Endodermal cell (in vitro differentiated cells): Measurements from ENCODE around the gene PRELP. TPM values are rescaled to one million over a fixed set of nuclear protein-coding genes. Genes with fewer than 3 reads are reported as not detected.
A peak's percentile ranks its signal among the peaks of the same experiment; 100 is the strongest.

Experiments used
- DNase-seq: peaks from one replicate; pipeline ENCODE4 v3.0.0-alpha.2; 2017
- H3K27ac ChIP-seq: 2 replicates; pipeline ENCODE4 v1.5.1; 2013; ENCODE audit warnings: mild to moderate bottlenecking, low read depth, low read length, moderate library complexity
- H3K27me3 ChIP-seq: 2 replicates; pipeline ENCODE4 v1.6.1; 2013; ENCODE audit warnings: mild to moderate bottlenecking, low read length, moderate library complexity; ENCODE audit not compliant: insufficient read depth, control insufficient read depth, poor library complexity, severe bottlenecking
- H3K36me3 ChIP-seq: 2 replicates; pipeline ENCODE4 v1.7.0; 2013; ENCODE audit warnings: mild to moderate bottlenecking, low read length, moderate library complexity; ENCODE audit not compliant: control insufficient read depth, insufficient read depth
- H3K4me1 ChIP-seq: one replicate; pipeline ENCODE4 v1.7.0; 2013; ENCODE audit warnings: low read length; ENCODE audit not compliant: control insufficient read depth, insufficient read depth
- H3K4me3 ChIP-seq: 2 replicates; pipeline ENCODE4 v1.5.1; 2013; ENCODE audit warnings: mild to moderate bottlenecking, low read length, moderate library complexity
- H3K9ac ChIP-seq: 2 replicates; pipeline ENCODE4 v1.6.1; 2013; ENCODE audit warnings: mild to moderate bottlenecking, low read length, moderate library complexity; ENCODE audit not compliant: poor library complexity, severe bottlenecking; ENCODE audit errors: extremely low read depth
- H3K9me3 ChIP-seq: 2 replicates; pipeline ENCODE4 v1.6.1; 2013; ENCODE audit warnings: mild to moderate bottlenecking, low read length, moderate library complexity; ENCODE audit not compliant: control insufficient read depth
- H3K27ac Mint-ChIP-seq: 2 replicates; pipeline ENCODE4 v1.8.0; 2020; ENCODE audit warnings: mixed read lengths
- H3K27me3 Mint-ChIP-seq: 2 replicates; pipeline ENCODE4 v1.8.0; 2021; ENCODE audit warnings: mild to moderate bottlenecking, mixed read lengths; ENCODE audit not compliant: insufficient read depth
- H3K36me3 Mint-ChIP-seq: 2 replicates; pipeline ENCODE4 v1.8.0; 2020; ENCODE audit warnings: low read depth, mixed read lengths
- H3K4me1 Mint-ChIP-seq: 2 replicates; pipeline ENCODE4 v1.8.0; 2020; ENCODE audit warnings: mixed read lengths
- H3K4me3 Mint-ChIP-seq: 2 replicates; pipeline ENCODE4 v1.8.0; 2020; ENCODE audit warnings: mild to moderate bottlenecking, moderate library complexity, mixed read lengths
- H3K9me3 Mint-ChIP-seq: 2 replicates; pipeline ENCODE4 v1.8.0; 2020; ENCODE audit warnings: mild to moderate bottlenecking, mixed read lengths
- WGBS, 2 experiments: methylation state at CpG; one replicate each; pipeline versions ENCODE4 v1.1.5 to v1.1.7; 2013; ENCODE audit warnings: missing lambda C conversion rate in 2 of 2, mixed read lengths in 1 of 2; ENCODE audit not compliant: insufficient coverage in 1 of 2, insufficient read length in 1 of 2; 5-methylcytosine and 5-hydroxymethylcytosine counted together
- total RNA-seq, 2 donors: library from RNA; stranded (reverse); fragmentation: NEBNext Ultra II Directional in 1 of 2; extraction: Animal tissue kit (Norgen Biotek cat#: 25700) in 1 of 2; gene quantifications; 2 replicates in 1 of 2; 3 replicates in 1 of 2; pipeline ENCODE4 v1.2.1, GENCODE V29; 2021
- TF ChIP-seq, protein P1 (sequence below): fragments of 200-600 bp; sonication (generic); conservative IDR thresholded peaks from 2 replicates; pipeline ENCODE4 v1.5.0; 2021; ENCODE audit warnings: antibody characterized with exemption, mild to moderate bottlenecking

PRELP gene
- total RNA-seq, 2 donors from 2014 or later: 0.66 to 3.9 TPM

DNA sequence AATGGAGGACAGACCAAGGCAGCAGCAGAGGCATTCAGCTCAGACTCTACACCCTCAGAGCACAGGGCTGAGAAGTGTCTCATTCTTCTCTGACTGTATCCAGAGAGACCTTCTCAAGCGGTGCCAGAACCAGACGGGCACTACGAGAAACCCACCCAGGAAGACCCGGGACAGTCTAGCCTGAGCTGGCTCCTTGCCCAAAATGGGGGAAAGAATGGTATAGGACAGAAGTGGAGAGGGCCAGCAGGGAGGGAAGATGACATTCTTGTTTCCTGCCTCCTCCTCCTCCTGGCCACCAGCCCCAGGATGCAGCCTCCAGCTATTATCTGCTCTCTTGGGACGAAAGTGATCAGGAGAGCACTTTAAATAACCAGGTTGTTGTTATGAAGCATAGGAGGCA, 22.6 kb upstream of the PRELP start:
- no peak overlapping the region for H3K27ac ChIP-seq
- TF ChIP-seq, protein P1, sequence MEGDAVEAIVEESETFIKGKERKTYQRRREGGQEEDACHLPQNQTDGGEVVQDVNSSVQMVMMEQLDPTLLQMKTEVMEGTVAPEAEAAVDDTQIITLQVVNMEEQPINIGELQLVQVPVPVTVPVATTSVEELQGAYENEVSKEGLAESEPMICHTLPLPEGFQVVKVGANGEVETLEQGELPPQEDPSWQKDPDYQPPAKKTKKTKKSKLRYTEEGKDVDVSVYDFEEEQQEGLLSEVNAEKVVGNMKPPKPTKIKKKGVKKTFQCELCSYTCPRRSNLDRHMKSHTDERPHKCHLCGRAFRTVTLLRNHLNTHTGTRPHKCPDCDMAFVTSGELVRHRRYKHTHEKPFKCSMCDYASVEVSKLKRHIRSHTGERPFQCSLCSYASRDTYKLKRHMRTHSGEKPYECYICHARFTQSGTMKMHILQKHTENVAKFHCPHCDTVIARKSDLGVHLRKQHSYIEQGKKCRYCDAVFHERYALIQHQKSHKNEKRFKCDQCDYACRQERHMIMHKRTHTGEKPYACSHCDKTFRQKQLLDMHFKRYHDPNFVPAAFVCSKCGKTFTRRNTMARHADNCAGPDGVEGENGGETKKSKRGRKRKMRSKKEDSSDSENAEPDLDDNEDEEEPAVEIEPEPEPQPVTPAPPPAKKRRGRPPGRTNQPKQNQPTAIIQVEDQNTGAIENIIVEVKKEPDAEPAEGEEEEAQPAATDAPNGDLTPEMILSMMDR: no peak
- Mint-ChIP-seq H3K27me3 (no peaks in the 10 kb centered on the region), H3K27ac (peak overlapping the region; percentile 32), H3K4me1 (peaks cover 46% of the 10 kb centered on the region), H3K9me3 (peaks cover under 1% of the 10 kb centered on the region), H3K36me3 (no peaks in the 10 kb centered on the region), H3K4me3 (no peak overlapping the region)
- no peak overlapping the region for H3K4me3 ChIP-seq
- H3K36me3 ChIP-seq: no peaks in the 10 kb centered on the region
- no peaks in the 10 kb centered on the region for H3K27me3 ChIP-seq
- peaks cover 4% of the 10 kb centered on the region for H3K4me1 ChIP-seq
- H3K9ac ChIP-seq: no peak overlapping the region
- 93 to 95% methylated on average over 4 to 5 of the region's 5 CpGs for WGBS, 2 experiments
- H3K9me3 ChIP-seq: no peaks in the 10 kb centered on the region
- DNase-seq: no peak

DNA sequence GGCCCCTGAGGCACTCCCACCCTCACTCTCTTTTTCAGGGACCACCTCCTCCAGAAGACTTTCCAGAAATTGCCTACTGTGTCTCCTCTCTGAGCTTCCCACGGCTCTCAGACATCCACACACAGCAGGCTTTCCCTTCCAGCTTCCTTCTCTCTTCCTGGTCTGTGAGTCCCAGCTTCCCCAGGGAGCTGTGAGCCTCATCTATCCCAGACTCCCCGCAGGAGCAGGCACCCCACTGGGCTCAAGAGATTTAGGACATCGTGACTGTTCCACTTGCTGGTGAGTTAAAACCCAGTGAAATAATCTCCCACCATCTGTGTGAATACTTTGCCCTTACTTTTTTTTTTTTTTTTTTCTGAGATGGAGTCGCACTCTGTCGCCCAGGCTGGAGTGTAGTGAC, 22.0 kb upstream of the PRELP start:
- Mint-ChIP-seq H3K9me3 (peaks cover 3% of the 10 kb centered on the region), H3K4me1 (peaks cover 40% of the 10 kb centered on the region), H3K36me3 (no peaks in the 10 kb centered on the region), H3K4me3 (no peak overlapping the region), H3K27me3 (no peaks in the 10 kb centered on the region), H3K27ac (peak overlapping the region; percentile 19)
- no peak overlapping the region for H3K9ac ChIP-seq
- H3K4me3 ChIP-seq: no peak overlapping the region
- no peak for DNase-seq
- TF ChIP-seq, protein P1: no peak
- WGBS, 2 experiments: 48 to 72% methylated on average over 3 to 5 of the region's 5 CpGs
- H3K36me3 ChIP-seq: no peaks in the 10 kb centered on the region
- H3K27me3 ChIP-seq: no peaks in the 10 kb centered on the region
- no peaks in the 10 kb centered on the region for H3K9me3 ChIP-seq
- H3K4me1 ChIP-seq: peaks cover 4% of the 10 kb centered on the region
- H3K27ac ChIP-seq: no peak overlapping the region

DNA sequence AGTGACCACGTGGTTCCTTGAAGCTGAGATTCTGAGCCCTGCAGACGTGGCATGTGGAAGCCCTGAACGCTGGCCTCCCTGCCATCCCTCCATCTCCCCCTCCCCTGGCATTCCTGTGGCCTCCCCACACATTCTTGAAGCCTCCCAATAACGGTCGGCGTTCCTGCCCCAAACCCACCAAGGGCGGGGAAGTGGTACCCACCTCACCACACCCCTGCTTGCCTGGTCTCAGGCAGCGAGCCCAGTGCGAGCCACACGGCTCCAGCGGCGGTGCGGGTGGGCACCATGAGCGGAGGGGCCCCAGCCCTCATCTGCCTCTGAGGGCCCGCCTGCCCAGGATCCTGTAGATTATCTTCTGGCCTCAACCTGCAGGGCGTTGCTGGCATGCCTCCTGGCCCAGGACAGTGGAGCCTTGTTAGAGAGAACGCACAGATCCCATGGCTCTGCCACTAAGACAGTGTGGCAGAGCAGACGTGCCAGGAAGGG, 20.6 kb upstream of the PRELP start:
- TF ChIP-seq, protein P1: no peak
- Mint-ChIP-seq H3K4me1 (peaks cover 39% of the 10 kb centered on the region), H3K9me3 (peaks cover 3% of the 10 kb centered on the region), H3K4me3 (no peak overlapping the region), H3K36me3 (no peaks in the 10 kb centered on the region), H3K27me3 (no peaks in the 10 kb centered on the region), H3K27ac (no peak overlapping the region)
- Histone ChIP-seq H3K36me3 (no peaks in the 10 kb centered on the region), H3K4me3 (no peak overlapping the region), H3K27me3 (no peaks in the 10 kb centered on the region), H3K27ac (no peak overlapping the region), H3K9ac (no peak overlapping the region), H3K4me1 (peaks cover 4% of the 10 kb centered on the region), H3K9me3 (no peaks in the 10 kb centered on the region)
- DNase-seq: no peak
- 86 to 92% methylated on average over 12 to 18 of the region's 18 CpGs for WGBS, 2 experiments
